GM12891 (cell line): ENCODE results near the gene CFAP53.

ENCODE experiments used
- POLR2A ChIP-seq: IDR thresholded peaks from 2 replicates; pipeline ENCODE4 v1.6.1; 2011; ENCODE audit warnings: low read depth, low read length, control low read depth
- POLR2AphosphoS5 ChIP-seq: IDR thresholded peaks from 2 replicates; pipeline ENCODE4 v1.6.1; 2011; ENCODE audit warnings: low read depth, low read length, control low read depth
- POU2F2 ChIP-seq: IDR thresholded peaks from 2 replicates; pipeline ENCODE4 v1.6.1; 2011; ENCODE audit warnings: low read depth, mild to moderate bottlenecking, control low read depth, low read length, moderate library complexity
- SPI1 ChIP-seq: IDR thresholded peaks from 2 replicates; pipeline ENCODE4 v1.6.1; 2011; ENCODE audit warnings: low read depth, low read length, control low read depth
- TAF1 ChIP-seq: IDR thresholded peaks from 2 replicates; pipeline ENCODE4 v1.6.1; 2011; ENCODE audit warnings: low read depth, low read length, control low read depth

- TF ChIP-seq TAF1 (no peak), POLR2A (no peak), POLR2AphosphoS5 (no peak), POU2F2 (no peak), SPI1 (no peak)
Measured at GRCh38 chr18:50190926-50191325, 75.4 kb downstream of the CFAP53 start.
